Mesothelial cell of epicardium (in vitro differentiated cells): ENCODE data around the gene ATP2A3. TPM values are rescaled to one million over a fixed set of nuclear protein-coding genes. Genes with fewer than 3 reads are reported as not detected.
A peak's percentile ranks its signal among the peaks of the same experiment; 100 is the strongest.

Experiments
- DNase-seq, 2 experiments: peaks; one replicate each; pipeline ENCODE4 v3.0.0; 2021; ENCODE audit warnings: low spot score in 2 of 2; ENCODE audit not compliant: unreplicated experiment in 2 of 2
- H3K27ac Mint-ChIP-seq: 2 replicates; pipeline ENCODE4 v1.8.0; 2021; ENCODE audit warnings: mixed read lengths
- H3K27me3 Mint-ChIP-seq: 2 replicates; pipeline ENCODE4 v1.8.0; 2021; ENCODE audit warnings: low read depth, mixed read lengths
- H3K36me3 Mint-ChIP-seq: 2 replicates; pipeline ENCODE4 v1.8.0; 2021; ENCODE audit warnings: mixed read lengths
- H3K4me1 Mint-ChIP-seq: 2 replicates; pipeline ENCODE4 v1.8.0; 2021; ENCODE audit warnings: mixed read lengths
- H3K4me3 Mint-ChIP-seq: 2 replicates; pipeline ENCODE4 v1.8.0; 2021; ENCODE audit warnings: mild to moderate bottlenecking, moderate library complexity, mixed read lengths
- H3K9me3 Mint-ChIP-seq: 2 replicates; pipeline ENCODE4 v1.8.0; 2021; ENCODE audit warnings: mixed read lengths
- total RNA-seq: library from RNA; stranded (reverse); gene quantifications from 3 replicates; pipeline ENCODE4 v1.2.1, GENCODE V29; 2021
- TF ChIP-seq, protein P1 (sequence below): fragments of 200-600 bp; sonication (generic); IDR thresholded peaks from one replicate; pipeline ENCODE4 v1.5.0; 2021; ENCODE audit warnings: antibody characterized with exemption; ENCODE audit not compliant: unreplicated experiment

ATP2A3 gene
- total RNA-seq, 1 donor from 2014 or later = 4.1 TPM

DNA sequence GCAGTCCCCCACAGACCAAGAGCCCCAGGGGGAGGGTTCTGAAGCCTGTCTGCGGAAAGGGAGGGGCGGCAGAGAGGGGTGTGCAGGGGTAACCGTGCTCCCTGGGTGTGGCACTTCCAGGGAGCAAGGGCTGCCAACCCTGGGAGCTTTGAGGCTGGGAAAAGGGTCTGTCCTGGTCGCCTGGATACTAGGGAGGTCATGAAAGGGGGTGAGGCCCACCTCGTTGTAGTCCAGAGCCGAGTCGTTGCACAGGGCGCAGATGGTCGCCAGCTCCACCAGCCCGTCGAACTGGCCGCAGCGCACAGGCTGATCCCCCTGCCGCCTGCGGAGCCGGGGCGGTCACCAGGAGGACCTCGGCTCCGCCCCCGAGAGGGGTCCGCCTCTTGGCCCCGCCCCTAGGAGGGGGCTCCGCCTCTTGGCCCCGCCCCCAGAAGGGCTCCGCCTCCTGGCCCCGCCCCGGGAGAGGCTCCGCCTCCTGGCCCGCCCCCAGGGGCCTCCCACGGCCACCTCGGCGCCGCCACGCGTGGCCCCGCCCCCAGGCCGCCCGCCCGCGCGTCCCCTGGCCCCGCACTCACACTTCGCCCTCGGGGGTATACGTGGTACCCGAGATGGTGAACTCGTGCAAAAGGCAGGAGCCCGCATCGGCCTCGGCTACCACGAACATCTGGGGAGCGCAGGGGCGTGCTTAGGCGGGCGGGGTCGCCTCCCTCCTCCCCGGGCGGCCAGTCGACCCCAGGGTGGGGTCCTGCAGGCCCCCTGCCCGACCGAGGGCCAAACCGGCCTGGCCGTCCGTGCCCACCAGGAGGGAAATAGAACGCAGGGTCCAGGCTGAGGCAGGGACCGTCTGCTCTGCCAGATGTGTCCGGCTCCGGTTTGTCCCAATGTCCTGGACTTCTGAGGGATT is 19.5 kb downstream of the ATP2A3 start:
- Mint-ChIP-seq H3K27ac (no peak overlapping the region), H3K4me1 (peaks cover 11% of the 10 kb centered on the region), H3K27me3 (peaks cover 4% of the 10 kb centered on the region), H3K36me3 (no peaks in the 10 kb centered on the region), H3K9me3 (no peaks in the 10 kb centered on the region), H3K4me3 (peak overlapping the region; percentile 45)
- TF ChIP-seq, protein P1, sequence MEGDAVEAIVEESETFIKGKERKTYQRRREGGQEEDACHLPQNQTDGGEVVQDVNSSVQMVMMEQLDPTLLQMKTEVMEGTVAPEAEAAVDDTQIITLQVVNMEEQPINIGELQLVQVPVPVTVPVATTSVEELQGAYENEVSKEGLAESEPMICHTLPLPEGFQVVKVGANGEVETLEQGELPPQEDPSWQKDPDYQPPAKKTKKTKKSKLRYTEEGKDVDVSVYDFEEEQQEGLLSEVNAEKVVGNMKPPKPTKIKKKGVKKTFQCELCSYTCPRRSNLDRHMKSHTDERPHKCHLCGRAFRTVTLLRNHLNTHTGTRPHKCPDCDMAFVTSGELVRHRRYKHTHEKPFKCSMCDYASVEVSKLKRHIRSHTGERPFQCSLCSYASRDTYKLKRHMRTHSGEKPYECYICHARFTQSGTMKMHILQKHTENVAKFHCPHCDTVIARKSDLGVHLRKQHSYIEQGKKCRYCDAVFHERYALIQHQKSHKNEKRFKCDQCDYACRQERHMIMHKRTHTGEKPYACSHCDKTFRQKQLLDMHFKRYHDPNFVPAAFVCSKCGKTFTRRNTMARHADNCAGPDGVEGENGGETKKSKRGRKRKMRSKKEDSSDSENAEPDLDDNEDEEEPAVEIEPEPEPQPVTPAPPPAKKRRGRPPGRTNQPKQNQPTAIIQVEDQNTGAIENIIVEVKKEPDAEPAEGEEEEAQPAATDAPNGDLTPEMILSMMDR = no peak
- DNase-seq = peak; percentile 74 to 89

DNA sequence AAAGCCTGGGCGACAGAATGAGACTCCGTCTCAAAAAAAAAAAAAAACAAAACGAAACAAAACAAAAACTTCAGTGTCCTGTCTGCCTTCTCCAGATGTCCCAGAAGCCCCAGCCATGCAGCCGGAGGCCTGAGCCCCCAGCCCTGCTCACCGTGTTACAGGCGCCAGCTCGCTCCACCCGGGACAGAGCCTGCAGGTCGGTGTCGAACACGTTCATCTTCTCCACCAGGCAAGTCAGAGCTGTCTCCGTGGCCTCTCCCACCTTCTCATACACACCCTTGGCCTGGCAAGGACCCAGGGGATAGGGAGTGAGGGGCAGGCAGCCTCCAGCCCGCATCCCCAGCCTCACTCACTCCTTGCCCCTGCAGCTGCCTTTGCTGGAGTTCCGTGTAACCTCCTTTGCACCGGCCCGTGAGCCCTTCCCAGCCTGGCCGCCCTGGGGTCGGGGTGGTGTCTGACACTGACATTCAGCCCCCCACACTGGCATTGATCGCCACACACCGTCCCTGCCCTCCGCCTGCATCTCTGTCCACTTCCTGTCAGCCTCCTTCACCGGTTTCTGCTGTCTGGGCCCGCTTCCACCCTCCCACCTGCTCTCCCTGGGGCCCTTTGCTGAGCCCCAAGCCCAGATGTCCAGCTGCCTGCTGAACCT is 20.9 kb downstream of the ATP2A3 start:
- no peak overlapping the region for H3K27ac Mint-ChIP-seq
- peaks cover 11% of the 10 kb centered on the region for H3K4me1 Mint-ChIP-seq
- TF ChIP-seq, protein P1 = no peak
- DNase-seq = no peak
- H3K9me3 Mint-ChIP-seq = no peaks in the 10 kb centered on the region
- H3K4me3 Mint-ChIP-seq = no peak overlapping the region
- H3K27me3 Mint-ChIP-seq = peaks cover 4% of the 10 kb centered on the region
- no peaks in the 10 kb centered on the region for H3K36me3 Mint-ChIP-seq

DNA sequence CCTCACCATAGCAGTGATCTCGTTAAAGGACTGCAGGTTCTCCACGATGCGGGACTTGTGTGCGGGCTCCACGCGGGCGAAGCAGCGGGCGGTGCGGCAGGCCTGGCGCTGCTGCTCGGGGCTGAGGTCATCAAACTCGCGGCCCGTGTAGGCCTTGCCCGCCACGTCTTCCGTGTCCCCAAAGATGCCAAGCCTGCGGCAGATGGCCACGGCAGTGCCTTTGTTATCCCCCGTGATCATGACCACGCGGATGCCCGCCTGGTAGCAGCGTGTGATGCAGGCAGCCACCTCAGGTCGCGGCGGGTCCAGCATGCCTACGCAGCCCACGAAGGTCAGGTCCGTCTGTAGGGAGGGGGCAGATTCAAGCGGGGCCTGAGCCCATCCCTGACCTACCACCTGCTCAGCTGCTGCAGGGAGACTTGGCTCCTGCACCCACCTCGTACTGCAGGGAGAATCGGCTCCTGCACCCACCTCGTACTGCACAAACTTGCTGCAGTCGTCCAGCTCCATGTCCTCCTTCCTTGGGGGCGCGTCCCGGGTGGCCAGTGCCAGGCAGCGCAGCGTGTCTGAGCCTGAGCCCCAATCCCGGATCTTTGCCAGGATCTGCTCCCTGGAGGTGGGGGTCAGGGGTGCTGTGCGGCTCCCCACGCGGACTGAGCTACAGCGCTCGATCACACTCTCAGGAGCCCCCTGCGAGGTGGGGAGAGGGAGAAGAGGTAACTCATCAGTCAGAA is 23.1 kb downstream of the ATP2A3 start:
- TF ChIP-seq, protein P1 = no peak
- no peaks in the 10 kb centered on the region for H3K9me3 Mint-ChIP-seq
- H3K27me3 Mint-ChIP-seq = peaks cover 4% of the 10 kb centered on the region
- peaks cover 11% of the 10 kb centered on the region for H3K4me1 Mint-ChIP-seq
- no peak overlapping the region for H3K4me3 Mint-ChIP-seq
- H3K36me3 Mint-ChIP-seq = no peaks in the 10 kb centered on the region
- DNase-seq = no peak
- H3K27ac Mint-ChIP-seq = no peak overlapping the region

DNA sequence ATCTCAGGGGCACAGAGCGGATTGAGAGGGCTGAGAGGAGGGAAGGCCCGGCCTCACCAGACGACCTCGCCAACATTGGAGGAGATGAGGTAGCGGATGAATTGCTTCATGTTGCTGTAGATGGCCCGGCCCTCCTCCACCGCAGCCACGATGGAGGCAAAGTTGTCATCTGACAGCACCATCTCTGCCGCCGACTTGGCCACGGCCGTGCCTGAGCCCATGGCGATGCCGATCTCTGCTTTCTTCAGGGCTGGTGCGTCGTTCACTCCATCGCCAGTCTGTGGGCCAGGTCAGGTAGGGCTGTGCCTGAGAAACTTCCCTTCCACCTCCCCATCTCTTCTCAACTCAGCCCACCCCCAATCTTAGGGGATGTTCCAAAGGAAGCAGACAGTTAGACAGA is 26.9 kb downstream of the ATP2A3 start:
- no peak overlapping the region for H3K27ac Mint-ChIP-seq
- H3K9me3 Mint-ChIP-seq = no peaks in the 10 kb centered on the region
- H3K36me3 Mint-ChIP-seq = no peaks in the 10 kb centered on the region
- H3K4me1 Mint-ChIP-seq = no peaks in the 10 kb centered on the region
- TF ChIP-seq, protein P1 = no peak
- DNase-seq = no peak
- H3K4me3 Mint-ChIP-seq = no peak overlapping the region
- peaks cover 1% of the 10 kb centered on the region for H3K27me3 Mint-ChIP-seq

DNA sequence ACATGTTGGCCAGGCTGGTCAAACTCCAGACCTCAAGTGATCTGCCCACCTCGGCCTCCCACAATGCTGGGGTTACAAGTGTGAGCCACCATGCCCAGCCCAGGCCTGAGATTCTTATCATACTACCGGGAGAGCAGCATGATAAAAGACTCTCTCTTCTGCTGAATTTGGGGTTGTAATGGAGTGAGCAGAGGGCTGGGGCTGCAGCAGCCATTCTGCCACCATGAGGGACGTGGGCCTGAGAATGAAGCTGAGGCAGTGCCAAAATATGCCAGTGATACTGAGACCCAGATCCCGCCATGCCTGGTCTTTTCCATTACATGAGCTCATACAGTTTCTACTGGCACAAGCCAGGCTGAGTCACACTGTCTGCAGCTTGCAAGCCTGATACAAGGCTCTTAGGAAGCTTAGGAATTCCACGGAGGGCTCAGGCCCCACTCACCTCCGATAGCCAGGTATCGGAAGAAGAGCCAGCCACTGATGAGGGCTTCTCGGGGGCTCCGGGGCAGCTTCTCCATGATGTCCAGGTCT is 28.3 kb downstream of the ATP2A3 start:
- Mint-ChIP-seq H3K4me3 (no peak overlapping the region), H3K9me3 (no peaks in the 10 kb centered on the region), H3K4me1 (no peaks in the 10 kb centered on the region), H3K27ac (no peak overlapping the region), H3K27me3 (no peaks in the 10 kb centered on the region), H3K36me3 (no peaks in the 10 kb centered on the region)
- TF ChIP-seq, protein P1 = no peak
- no peak for DNase-seq
